H9 (cell line): ENCODE data around the gene SLC35G6. TPM values are rescaled to one million over a fixed set of nuclear protein-coding genes. Genes with fewer than 3 reads are reported as not detected.

Experiments
- DNase-seq: peaks from one replicate; pipeline ENCODE4 v3.0.0-alpha.2; 2017
- H2AFZ ChIP-seq: one replicate; pipeline ENCODE4 v1.6.1; 2013; ENCODE audit warnings: mild to moderate bottlenecking, low read length, control low read depth, moderate library complexity
- H2AK5ac ChIP-seq: 2 replicates; pipeline ENCODE4 v1.6.1; 2013; ENCODE audit warnings: low read length, control low read depth, mixed read lengths; ENCODE audit not compliant: insufficient read length
- H2BK120ac ChIP-seq: one replicate; pipeline ENCODE4 v1.6.1; 2013; ENCODE audit warnings: low read depth, mild to moderate bottlenecking, low read length, control low read depth, inconsistent platforms; ENCODE audit not compliant: poor library complexity, severe bottlenecking
- H2BK12ac ChIP-seq: 2 replicates; pipeline ENCODE4 v1.6.1; 2013; ENCODE audit warnings: low read length, control low read depth, mixed read lengths, low read depth; ENCODE audit not compliant: insufficient read length
- H2BK15ac ChIP-seq: 2 replicates; pipeline ENCODE4 v1.6.1; 2013; ENCODE audit warnings: low read depth, low read length, control low read depth
- H2BK20ac ChIP-seq: one replicate; pipeline ENCODE4 v1.6.1; 2013; ENCODE audit warnings: low read depth, mild to moderate bottlenecking, low read length, control low read depth, inconsistent platforms; ENCODE audit not compliant: poor library complexity, severe bottlenecking
- H2BK5ac ChIP-seq: 2 replicates; pipeline ENCODE4 v1.6.1; 2013; ENCODE audit warnings: low read length, control low read depth, mixed read lengths; ENCODE audit not compliant: insufficient read length
- H3K14ac ChIP-seq: 2 replicates; pipeline ENCODE4 v1.6.1; 2013; ENCODE audit warnings: low read length, control low read depth; ENCODE audit not compliant: insufficient read depth
- H3K18ac ChIP-seq: 2 replicates; pipeline ENCODE4 v1.6.1; 2013; ENCODE audit warnings: low read depth, mild to moderate bottlenecking, mixed read lengths, low read length, control low read depth; ENCODE audit not compliant: insufficient read length
- H3K23ac ChIP-seq: 2 replicates; pipeline ENCODE4 v1.6.1; 2013; ENCODE audit warnings: low read length, control low read depth, mixed read lengths, low read depth; ENCODE audit not compliant: insufficient read length
- H3K23me2 ChIP-seq: 2 replicates; pipeline ENCODE4 v1.6.1; 2013; ENCODE audit warnings: low read depth, mild to moderate bottlenecking, mixed read lengths, low read length, control low read depth; ENCODE audit not compliant: insufficient read length, poor library complexity, severe bottlenecking
- H3K27ac ChIP-seq: 2 replicates; pipeline ENCODE4 v1.5.1; 2013; ENCODE audit warnings: low read length, control low read depth, mixed read lengths, low read depth; ENCODE audit not compliant: insufficient read length
- H3K27me3 ChIP-seq: 2 replicates; pipeline ENCODE4 v1.6.1; 2013; ENCODE audit warnings: low read length, control low read depth, inconsistent platforms; ENCODE audit not compliant: insufficient read depth
- H3K4ac ChIP-seq: 2 replicates; pipeline ENCODE4 v1.6.1; 2013; ENCODE audit warnings: low read depth, mild to moderate bottlenecking, control low read depth, inconsistent platforms, low read length, moderate library complexity
- H3K4me1 ChIP-seq: 2 replicates; pipeline ENCODE4 v1.6.1; 2013; ENCODE audit warnings: low read length, control low read depth, inconsistent platforms; ENCODE audit not compliant: insufficient read depth
- H3K4me2 ChIP-seq: 2 replicates; pipeline ENCODE4 v1.6.1; 2013; ENCODE audit warnings: low read length, control low read depth, mixed read lengths; ENCODE audit not compliant: insufficient read length, insufficient read depth
- H3K56ac ChIP-seq: 2 replicates; pipeline ENCODE4 v1.6.1; 2013; ENCODE audit warnings: low read depth, mild to moderate bottlenecking, mixed read lengths, low read length, control low read depth; ENCODE audit not compliant: insufficient read length
- H3K79me1 ChIP-seq: 2 replicates; pipeline ENCODE4 v1.6.1; 2013; ENCODE audit warnings: low read depth, mild to moderate bottlenecking, moderate library complexity, low read length, control low read depth, inconsistent platforms; ENCODE audit not compliant: insufficient read depth, poor library complexity, severe bottlenecking
- H3K79me2 ChIP-seq: 2 replicates; pipeline ENCODE4 v1.6.1; 2013; ENCODE audit warnings: low read length, control low read depth, inconsistent platforms; ENCODE audit not compliant: insufficient read depth
- H3K9ac ChIP-seq: 2 replicates; pipeline ENCODE4 v1.6.1; 2013; ENCODE audit warnings: low read length, control low read depth, mixed read lengths; ENCODE audit not compliant: insufficient read length; ENCODE audit errors: extremely low read depth
- H3K9me3 ChIP-seq: one replicate; pipeline ENCODE4 v1.6.1; 2013; ENCODE audit warnings: low read depth, low read length, inconsistent platforms; ENCODE audit not compliant: control insufficient read depth
- H3T11ph ChIP-seq: one replicate; pipeline ENCODE4 v1.6.1; 2013; ENCODE audit warnings: mild to moderate bottlenecking, low read length, control low read depth, inconsistent platforms
- H4K20me1 ChIP-seq: one replicate; pipeline ENCODE4 v1.6.1; 2013; ENCODE audit not compliant: control insufficient read depth, insufficient read length, insufficient read depth
- H4K5ac ChIP-seq: 2 replicates; pipeline ENCODE4 v1.6.1; 2013; ENCODE audit warnings: low read depth, mild to moderate bottlenecking, mixed read lengths, low read length, control low read depth; ENCODE audit not compliant: insufficient read length
- H4K8ac ChIP-seq: replicated peaks from 2 replicates; pipeline ENCODE4 v1.6.1; 2013; ENCODE audit warnings: low read length, control low read depth, mixed read lengths, low read depth; ENCODE audit not compliant: insufficient read length
- H4K91ac ChIP-seq: 2 replicates; pipeline ENCODE4 v1.6.1; 2013; ENCODE audit warnings: low read depth, mild to moderate bottlenecking, moderate library complexity, mixed read lengths, low read length, control low read depth; ENCODE audit not compliant: insufficient read length
- H3K27ac Mint-ChIP-seq, 3 experiments: 2 replicates in 2 of 3; 3 replicates in 1 of 3; pipeline ENCODE4 v1.8.0; 2020 to 2021; ENCODE audit warnings: mixed read lengths in 3 of 3, mild to moderate bottlenecking in 1 of 3, moderate library complexity in 1 of 3
- H3K27me3 Mint-ChIP-seq: 2 replicates; pipeline ENCODE4 v1.8.0; 2021; ENCODE audit warnings: low read depth, mild to moderate bottlenecking, moderate library complexity, mixed read lengths
- H3K36me3 Mint-ChIP-seq, 3 experiments: 2 replicates in 2 of 3; 3 replicates in 1 of 3; pipeline ENCODE4 v1.8.0; 2020 to 2021; ENCODE audit warnings: low read depth in 3 of 3, mixed read lengths in 3 of 3; ENCODE audit not compliant: insufficient read depth in 1 of 3
- H3K4me1 Mint-ChIP-seq, 2 experiments: 2 replicates each; pipeline ENCODE4 v1.8.0; 2020; ENCODE audit warnings: mixed read lengths in 2 of 2
- H3K4me3 Mint-ChIP-seq, 2 experiments: 2 replicates in 1 of 2; 3 replicates in 1 of 2; pipeline ENCODE4 v1.8.0; 2020 to 2021; ENCODE audit warnings: mild to moderate bottlenecking in 2 of 2, mixed read lengths in 2 of 2, moderate library complexity in 1 of 2
- H3K9me3 Mint-ChIP-seq, 2 experiments: 2 replicates in 1 of 2; 3 replicates in 1 of 2; pipeline ENCODE4 v1.8.0; 2020; ENCODE audit warnings: mild to moderate bottlenecking in 2 of 2, mixed read lengths in 2 of 2, moderate library complexity in 1 of 2
- WGBS: extraction: QIAGEN DNeasy Blood & Tissue Kit; methylation state at CpG from one replicate; pipeline ENCODE4 v1.1.7; 2013; ENCODE audit warnings: missing lambda C conversion rate, low lambda C conversion rate, mixed read lengths; ENCODE audit not compliant: insufficient read length; ENCODE audit errors: extremely low coverage; 5-methylcytosine and 5-hydroxymethylcytosine counted together
- total RNA-seq: library from RNA; stranded (reverse); gene quantifications from 2 replicates; pipeline ENCODE4 v1.2.1, GENCODE V29; 2021
- TF ChIP-seq, protein P1 (sequence below): fragments of 200-600 bp; sonication (generic); conservative IDR thresholded peaks from 3 replicates; pipeline ENCODE4 v1.8.0; 2021; ENCODE audit warnings: antibody characterized with exemption, mild to moderate bottlenecking

The SLC35G6 gene
- total RNA-seq, 1 experiment from 2014 or later, result not detected

GRCh38 chr17:7479213-7480088 is 1.8 kb upstream of the SLC35G6 start, which contains the start of gene ZBTB4:
ZBTB4 (minus strand) TSS chr17:7479631; CDS start chr17:7466801, 12,830 bp downstream.
- DNase-seq, result no peak
- Histone ChIP-seq H3K27ac (no peak within 1 kb of the TSS), H2BK20ac (no peak within 1 kb of the TSS), H2BK15ac (no peak within 1 kb of the TSS), H3K4me1 (peaks cover 8% of the 10 kb centered on the region; the same call in 1 of the 2 replicates), H3K4ac (no peak within 1 kb of the TSS), H3K9ac (peak within 1 kb of the TSS; percentile 62), H3K9me3 (no peaks in the 10 kb centered on the region), H3K23ac (no peak within 1 kb of the TSS), H4K8ac (no peak within 1 kb of the TSS), H2AK5ac (no peak within 1 kb of the TSS), H3K23me2 (peaks cover 10% of the 10 kb centered on the region), H3K4me2 (peak within 1 kb of the TSS; percentile 89), H2BK120ac (no peak within 1 kb of the TSS), H3T11ph (no peak within 1 kb of the TSS), H3K56ac (no peak within 1 kb of the TSS), H4K91ac (no peak within 1 kb of the TSS), H3K14ac (peak within 1 kb of the TSS; percentile 77), H4K20me1 (peaks cover 6% of the 10 kb centered on the region), H3K79me2 (peaks cover 5% of the 10 kb centered on the region; the same call in 1 of the 2 replicates), H2BK12ac (peak within 1 kb of the TSS; percentile 46), H4K5ac (peak within 1 kb of the TSS; percentile 47), H3K79me1 (peaks cover 3% of the 10 kb centered on the region), H3K18ac (peak within 1 kb of the TSS; percentile 80), H2BK5ac (no peak within 1 kb of the TSS), H2AFZ (no peak within 1 kb of the TSS), H3K27me3 (no peaks in the 10 kb centered on the region)
- Mint-ChIP-seq H3K27ac (peak within 1 kb of the TSS; percentile 77 to 97 (median 96)), H3K36me3 (peaks cover 0 to 4% (median 0%) of the 10 kb centered on the region in 3 experiments; a peak in 1 of 7 replicates), H3K27me3 (no peaks in the 10 kb centered on the region; the same call in 1 of the 2 replicates), H3K4me1 (peaks cover 51 to 55% of the 10 kb centered on the region in 2 experiments), H3K4me3 (peak within 1 kb of the TSS; percentile 85 to 97), H3K9me3 (no peaks in the 10 kb centered on the region; a peak in 1 of 5 replicates)
- TF ChIP-seq, protein P1, sequence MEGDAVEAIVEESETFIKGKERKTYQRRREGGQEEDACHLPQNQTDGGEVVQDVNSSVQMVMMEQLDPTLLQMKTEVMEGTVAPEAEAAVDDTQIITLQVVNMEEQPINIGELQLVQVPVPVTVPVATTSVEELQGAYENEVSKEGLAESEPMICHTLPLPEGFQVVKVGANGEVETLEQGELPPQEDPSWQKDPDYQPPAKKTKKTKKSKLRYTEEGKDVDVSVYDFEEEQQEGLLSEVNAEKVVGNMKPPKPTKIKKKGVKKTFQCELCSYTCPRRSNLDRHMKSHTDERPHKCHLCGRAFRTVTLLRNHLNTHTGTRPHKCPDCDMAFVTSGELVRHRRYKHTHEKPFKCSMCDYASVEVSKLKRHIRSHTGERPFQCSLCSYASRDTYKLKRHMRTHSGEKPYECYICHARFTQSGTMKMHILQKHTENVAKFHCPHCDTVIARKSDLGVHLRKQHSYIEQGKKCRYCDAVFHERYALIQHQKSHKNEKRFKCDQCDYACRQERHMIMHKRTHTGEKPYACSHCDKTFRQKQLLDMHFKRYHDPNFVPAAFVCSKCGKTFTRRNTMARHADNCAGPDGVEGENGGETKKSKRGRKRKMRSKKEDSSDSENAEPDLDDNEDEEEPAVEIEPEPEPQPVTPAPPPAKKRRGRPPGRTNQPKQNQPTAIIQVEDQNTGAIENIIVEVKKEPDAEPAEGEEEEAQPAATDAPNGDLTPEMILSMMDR, result no peak
- WGBS, result no CpG with 5 or more reads among the region's 92 CpGs
